ENCODE data around the gene ZNF609. TPM values are rescaled to one million over a fixed set of nuclear protein-coding genes. Genes with fewer than 3 reads are reported as not detected.

ZNF609 gene
- polyA plus RNA-seq, 1 donor, result 37.2 TPM

DNA sequence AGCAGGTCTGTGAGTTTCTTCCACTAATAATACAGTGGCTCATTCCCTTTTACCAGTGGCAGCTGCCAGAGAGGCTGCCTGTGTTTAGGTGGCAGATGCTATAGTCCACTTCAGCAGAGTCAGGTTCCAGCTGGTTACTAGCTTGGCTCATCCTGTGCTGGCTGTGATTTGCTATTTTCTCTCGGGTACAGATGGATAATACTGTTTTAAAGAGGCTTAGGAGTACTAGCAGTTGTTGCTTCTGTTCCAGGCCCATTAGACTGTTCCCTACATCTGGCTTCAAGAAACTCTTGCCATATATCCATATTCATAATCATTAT, 41.0 kb downstream of the ZNF609 start:
- no peak for DNase-seq

- no peak for DNase-seq
These were observed 41.8 kb downstream of the ZNF609 start for GRCh38 chr15:64502151-64502550.

GRCh38 chr15:64502551-64502950, 42.2 kb downstream of the ZNF609 start:
- no peak for DNase-seq

GRCh38 chr15:64503197-64503596, 42.8 kb downstream of the ZNF609 start:
- DNase-seq, result peak; percentile 46

DNA sequence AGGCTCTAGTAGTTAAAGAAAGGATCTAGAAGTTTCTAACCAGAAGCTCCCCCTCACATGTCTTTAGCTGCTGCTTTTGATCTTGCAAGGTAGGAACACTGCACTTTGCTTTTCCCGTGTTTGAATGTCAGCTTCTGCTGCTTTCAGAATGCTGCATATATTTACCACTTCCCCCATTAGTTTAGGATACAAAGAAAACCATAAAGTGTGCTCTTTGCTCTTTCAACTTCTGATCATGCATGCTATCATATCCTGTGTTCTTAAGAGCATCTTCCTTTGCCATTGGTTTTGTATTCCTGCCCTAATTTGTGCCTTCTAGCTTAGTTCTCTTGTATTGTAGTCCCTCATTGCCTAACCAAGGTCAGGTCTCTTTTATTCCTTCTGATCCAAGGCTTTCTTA, 43.3 kb downstream of the ZNF609 start:
- no peak for DNase-seq

DNA sequence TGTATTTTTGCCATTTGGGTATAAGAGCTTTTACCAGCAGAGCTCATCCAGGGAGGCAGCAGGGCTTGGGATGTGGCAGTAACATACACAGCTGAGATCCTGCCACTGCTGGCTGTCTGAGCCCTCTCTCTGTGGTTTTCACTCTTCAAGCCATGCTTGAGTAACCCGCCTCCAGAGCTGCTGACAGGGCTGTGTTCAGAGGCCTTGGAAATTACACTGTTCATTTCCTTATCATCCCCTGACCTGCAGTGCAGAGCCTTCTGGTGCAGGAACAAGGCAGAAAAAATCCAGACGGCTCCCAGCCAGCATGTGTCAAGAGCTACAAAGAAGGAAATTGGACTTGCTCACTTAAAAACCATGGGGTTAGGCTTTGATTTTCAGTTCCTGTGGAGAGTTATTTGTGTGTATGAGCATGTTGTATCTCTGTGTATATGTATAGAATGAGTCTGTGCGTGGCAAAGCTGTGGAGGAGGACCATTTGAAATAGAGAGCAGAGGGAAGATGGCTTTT, 47.0 kb downstream of the ZNF609 start:
- peak; percentile 74 for DNase-seq

DNA sequence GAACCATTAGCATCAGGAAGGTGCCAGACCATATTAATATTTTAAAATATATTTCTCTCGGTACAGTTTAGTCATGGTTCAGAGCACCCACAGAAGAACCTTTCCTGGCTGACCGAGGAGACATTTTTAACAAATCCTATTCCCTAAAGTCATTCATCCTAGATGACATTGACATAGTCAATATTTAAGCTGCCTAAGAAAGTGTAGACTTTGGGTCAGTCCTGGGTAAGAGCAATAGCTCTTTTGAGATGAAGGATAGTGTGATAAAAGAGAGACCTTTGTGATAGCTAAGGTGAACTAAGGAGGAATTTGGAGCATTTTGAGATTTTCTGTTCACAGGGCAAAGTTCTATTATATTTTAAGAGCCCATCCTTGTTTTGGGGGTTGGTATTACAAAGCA, 47.5 kb downstream of the ZNF609 start:
- DNase-seq, result no peak

- DNase-seq, result no peak
These were observed 53.4 kb downstream of the ZNF609 start for GRCh38 chr15:64513823-64514222.

- no peak for DNase-seq
These were observed 54.8 kb downstream of the ZNF609 start for GRCh38 chr15:64515196-64515595.

DNA sequence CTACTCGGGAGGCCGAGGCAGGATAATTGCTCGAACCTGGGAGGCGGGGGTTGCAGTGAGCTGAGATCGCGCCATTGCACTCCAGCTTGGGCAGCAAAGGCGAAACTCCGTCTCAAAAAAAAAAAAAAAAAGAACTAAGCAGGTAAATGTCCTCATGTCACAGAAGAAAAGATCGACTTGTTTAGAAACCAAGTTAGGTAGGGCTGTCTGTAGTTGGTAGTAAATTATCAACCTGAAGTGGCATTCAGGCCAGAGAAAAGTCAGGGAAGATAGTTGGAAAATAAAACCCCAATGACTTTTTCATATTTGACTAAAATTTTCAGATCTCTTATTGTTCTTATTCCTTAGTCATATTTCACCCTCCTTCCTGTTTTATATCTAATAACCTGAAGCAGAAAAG, 55.4 kb downstream of the ZNF609 start:
- DNase-seq, result no peak

GRCh38 chr15:64519897-64520296, 59.5 kb downstream of the ZNF609 start:
- DNase-seq, result no peak

DNA sequence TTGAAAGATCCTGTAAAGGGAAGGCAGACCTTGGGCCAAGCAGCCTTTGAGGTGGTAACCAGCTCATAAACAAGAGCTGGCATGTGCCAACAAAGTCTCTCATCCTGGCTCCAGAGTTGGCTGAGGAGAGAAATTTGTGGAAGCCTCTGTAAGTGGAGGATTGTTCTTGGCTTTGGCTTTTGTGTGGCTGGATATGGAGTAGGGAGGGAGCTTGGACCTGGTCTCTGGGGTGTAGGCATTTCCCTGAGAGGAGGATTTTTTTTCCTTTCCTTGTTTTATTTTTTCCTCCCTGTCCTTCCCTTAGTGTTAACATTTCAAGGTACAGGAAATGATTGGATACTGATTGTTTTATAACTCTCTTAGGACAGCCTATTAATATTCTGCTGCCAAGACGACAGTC, 60.8 kb downstream of the ZNF609 start:
- DNase-seq, result no peak

GRCh38 chr15:64521726-64522164, 61.4 kb downstream of the ZNF609 start:
- DNase-seq, result no peak

GRCh38 chr15:64522226-64522823, 61.9 kb downstream of the ZNF609 start:
- DNase-seq, result no peak

DNA sequence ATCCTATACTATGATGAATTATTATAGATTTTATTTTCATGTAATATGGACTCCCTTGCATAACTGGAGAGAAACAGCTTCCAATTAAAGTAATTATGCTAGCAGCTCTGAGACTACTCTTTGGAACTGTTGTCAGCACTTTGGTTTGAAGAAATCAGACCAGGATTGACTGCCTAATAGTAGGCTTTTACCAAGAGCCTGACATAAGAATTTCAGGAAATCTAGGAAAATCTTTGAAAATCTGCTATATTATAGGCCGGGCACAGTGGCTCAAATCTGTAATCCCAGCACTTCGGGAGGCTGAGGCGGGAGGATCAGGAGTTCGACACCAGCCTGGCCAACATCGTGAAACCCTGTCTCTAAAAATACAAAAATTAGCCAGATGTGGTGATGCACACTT, 62.9 kb downstream of the ZNF609 start:
- DNase-seq, result no peak

GRCh38 chr15:64524778-64525177, 64.4 kb downstream of the ZNF609 start:
- no peak for DNase-seq

DNA sequence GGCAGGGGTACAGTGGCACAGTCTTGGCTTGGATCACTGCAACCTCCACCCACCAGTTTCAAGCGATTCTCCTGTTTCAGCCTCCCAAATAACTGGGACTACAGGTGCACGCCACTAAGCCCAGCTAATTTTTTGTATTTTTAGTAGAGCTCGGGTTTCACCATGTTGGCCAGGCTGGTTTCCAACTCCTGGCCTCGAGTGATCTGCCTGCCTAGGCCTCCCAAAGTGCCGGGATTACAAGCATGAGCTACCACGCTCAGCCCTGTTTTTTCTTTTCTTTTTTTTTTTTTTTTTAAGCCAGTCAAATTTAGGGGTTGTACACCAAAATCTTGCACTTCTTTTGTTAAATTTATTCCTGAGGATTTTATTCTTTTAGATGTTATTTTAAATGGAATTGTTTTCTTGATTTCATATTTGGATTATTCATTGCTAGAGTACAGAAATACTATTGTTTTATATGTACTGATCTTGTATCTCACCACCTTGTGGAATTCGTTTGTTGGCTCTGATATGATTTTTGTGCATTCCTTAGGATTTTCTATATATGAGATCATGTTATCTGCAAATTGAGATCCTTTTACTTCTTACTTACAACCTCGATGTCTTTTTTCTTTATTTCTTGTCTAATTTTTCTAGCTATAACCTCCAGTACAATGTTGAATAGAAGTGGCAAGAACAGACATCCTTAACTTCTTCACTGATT, 65.6 kb downstream of the ZNF609 start:
- no peak for DNase-seq

GRCh38 chr15:64527263-64527984, 67.0 kb downstream of the ZNF609 start:
- no peak for DNase-seq

- DNase-seq, result no peak
These were observed 68.5 kb downstream of the ZNF609 start for GRCh38 chr15:64528871-64529270.

DNA sequence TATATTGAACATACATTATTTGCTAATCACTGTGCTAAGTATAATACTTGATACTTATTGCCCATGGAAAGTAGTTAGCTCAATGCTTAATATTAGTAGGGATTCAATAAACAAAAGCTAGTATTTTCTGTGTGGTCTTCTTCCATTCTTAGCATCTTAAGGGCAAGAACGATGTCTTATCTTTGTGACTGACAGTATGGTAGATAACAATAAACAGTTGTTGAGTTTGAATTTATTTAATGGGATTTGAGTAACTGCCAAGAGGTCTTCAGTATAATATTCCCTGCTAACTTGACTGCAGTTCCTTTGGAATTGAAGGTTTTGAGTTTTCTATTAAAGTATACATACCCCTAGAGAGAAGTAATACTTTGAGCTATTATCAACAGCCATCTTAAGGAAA, 70.1 kb downstream of the ZNF609 start:
- no peak for DNase-seq

DNA sequence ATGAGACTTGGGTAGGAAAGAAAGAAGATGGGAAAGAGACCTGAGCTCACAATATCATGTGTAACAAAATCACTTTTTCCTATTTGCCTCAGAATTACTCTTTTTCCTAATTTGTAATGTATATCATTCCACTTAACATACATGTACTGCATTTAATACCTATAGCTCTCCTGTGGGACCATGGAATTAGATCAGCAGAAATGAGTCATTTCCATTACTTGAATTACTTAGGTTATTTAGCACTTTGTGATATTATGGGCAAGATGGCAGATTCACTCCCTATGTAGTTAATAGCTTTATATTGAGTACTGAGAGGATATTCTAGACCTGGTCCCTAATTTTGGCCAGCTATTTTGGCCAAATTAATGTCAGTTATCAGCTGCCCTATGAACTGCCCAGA, 70.5 kb downstream of the ZNF609 start:
- no peak for DNase-seq

GRCh38 chr15:64532521-64533315, 72.3 kb downstream of the ZNF609 start:
- no peak for DNase-seq

Data from left kidney (tissue), 2 donors.